GM12878 (cell line): ENCODE measurements around the gene ERN2. TPM values are rescaled to one million over a fixed set of nuclear protein-coding genes. Genes with fewer than 3 reads are reported as not detected.

Experiments
- BHLHE40 ChIP-seq, 2 experiments: fragments of 450-650 bp in 1 of 2; IDR thresholded peaks; 2 replicates each; pipeline ENCODE4 v1.6.1; 2011 to 2017; ENCODE audit warnings: low read depth in 2 of 2, borderline replicate concordance in 1 of 2, improper control_type of control experiment in 1 of 2, low read length in 1 of 2, mild to moderate bottlenecking in 1 of 2
- BMI1 ChIP-seq: fragments of 450-650 bp; IDR thresholded peaks from 2 replicates; pipeline ENCODE4 v1.6.1; 2016; ENCODE audit warnings: mild to moderate bottlenecking, moderate library complexity, borderline replicate concordance
- ETV6 ChIP-seq, 2 experiments: fragments of 450-650 bp in 1 of 2; IDR thresholded peaks in 1 of 2; conservative IDR thresholded peaks in 1 of 2; 2 replicates each; pipeline ENCODE4 v1.6.1; 2014; ENCODE audit warnings: antibody characterized with exemption in 1 of 2, borderline replicate concordance in 1 of 2, low read depth in 1 of 2, mild to moderate bottlenecking in 1 of 2, moderate library complexity in 1 of 2
- IKZF2 ChIP-seq, 2 experiments: fragments of 450-650 bp; IDR thresholded peaks; 2 replicates each; pipeline ENCODE4 v1.6.1; 2017; ENCODE audit warnings: mild to moderate bottlenecking in 2 of 2, moderate library complexity in 2 of 2
- LARP7 ChIP-seq: fragments of 450-650 bp; IDR thresholded peaks from 2 replicates; pipeline ENCODE4 v1.6.1; 2017; ENCODE audit warnings: mild to moderate bottlenecking
- MTA3 ChIP-seq: IDR thresholded peaks from 2 replicates; pipeline ENCODE4 v1.6.1; 2012; ENCODE audit warnings: low read length, inconsistent platforms, borderline replicate concordance
- NFIC ChIP-seq: IDR thresholded peaks from 2 replicates; pipeline ENCODE4 v1.6.1; 2012; ENCODE audit warnings: low read depth, mild to moderate bottlenecking, inconsistent platforms, low read length, moderate library complexity
- PBX3 ChIP-seq: IDR thresholded peaks from 2 replicates; pipeline ENCODE4 v1.6.1; 2011; ENCODE audit warnings: mild to moderate bottlenecking, low read depth, low read length, moderate library complexity; ENCODE audit not compliant: insufficient replicate concordance
- RELB ChIP-seq: fragments of 450-650 bp; IDR thresholded peaks from 2 replicates; pipeline ENCODE4 v1.6.1; 2017; ENCODE audit warnings: low read depth, mild to moderate bottlenecking, moderate library complexity
- SIX5 ChIP-seq: IDR thresholded peaks from 2 replicates; pipeline ENCODE4 v1.6.1; 2011; ENCODE audit warnings: mild to moderate bottlenecking, low read depth, low read length, moderate library complexity; ENCODE audit not compliant: severe bottlenecking
- SMAD5 ChIP-seq: IDR thresholded peaks from 2 replicates; pipeline ENCODE4 v1.6.1; 2016; ENCODE audit warnings: antibody characterized with exemption, low read depth
- TAF1 ChIP-seq: IDR thresholded peaks from 2 replicates; pipeline ENCODE4 v1.6.1; 2011; ENCODE audit warnings: mild to moderate bottlenecking, low read depth, low read length, borderline replicate concordance
- ZNF217 ChIP-seq: fragments of 450-650 bp; IDR thresholded peaks from 2 replicates; pipeline ENCODE4 v1.6.1; 2017; ENCODE audit warnings: antibody characterized with exemption, mild to moderate bottlenecking
- ZNF687 ChIP-seq: fragments of 450-650 bp; IDR thresholded peaks from 2 replicates; pipeline ENCODE4 v1.6.1; 2017; ENCODE audit warnings: mild to moderate bottlenecking, moderate library complexity
- polyA plus RNA-seq, 11 experiments: library from polyadenylated mRNA; depleted of rRNA in 4 of 11; unstranded in 6 of 11; stranded (reverse) in 5 of 11; fragments of >200 nt; fragmentation: Nextera tagmentation in 4 of 11; fragmentation: Illumina TruSeq in 1 of 11; extraction: Ambion mirVana in 4 of 11; extraction: Trizol in 1 of 11; gene quantifications; 1 replicate in 1 of 11; 2 replicates in 10 of 11; pipeline versions ENCODE4 v1.2.1 to v1.2.3, GENCODE V29; 2011 to 2016; ENCODE audit warnings: inconsistent platforms in 2 of 11, missing spikeins in 2 of 11, low read depth in 1 of 11
- total RNA-seq, 4 experiments: library from RNA; depleted of rRNA in 3 of 4; stranded (reverse); fragments of >200 nt in 3 of 4; fragmentation: Illumina TruSeq in 1 of 4; extraction: Trizol in 1 of 4; gene quantifications; 2 replicates each; pipeline versions ENCODE4 v1.2.1 to v1.2.3, GENCODE V29; 2013 to 2021
- TF ChIP-seq, protein P1 (sequence below): IDR thresholded peaks from 2 replicates; pipeline ENCODE4 v1.6.1; 2011; ENCODE audit warnings: borderline replicate concordance, low read depth, mild to moderate bottlenecking, moderate library complexity, low read length; ENCODE audit not compliant: insufficient read depth, poor library complexity, severe bottlenecking
- TF ChIP-seq, protein P2 (sequence below): fragments of 450-650 bp; IDR thresholded peaks from 2 replicates; pipeline ENCODE4 v1.6.1; 2017; ENCODE audit warnings: mild to moderate bottlenecking

The ERN2 gene
- total and polyA plus RNA-seq, 10 of the 15 experiments (the other 5 are each of a cell fraction or from before 2014, with no cell fraction given), result 0.06 to 0.95 (median 0.36) TPM; not detected in 5

GRCh38 chr16:23670137-23670776, 42.8 kb downstream of the ERN2 start (continued):
- TF ChIP-seq, protein P1, sequence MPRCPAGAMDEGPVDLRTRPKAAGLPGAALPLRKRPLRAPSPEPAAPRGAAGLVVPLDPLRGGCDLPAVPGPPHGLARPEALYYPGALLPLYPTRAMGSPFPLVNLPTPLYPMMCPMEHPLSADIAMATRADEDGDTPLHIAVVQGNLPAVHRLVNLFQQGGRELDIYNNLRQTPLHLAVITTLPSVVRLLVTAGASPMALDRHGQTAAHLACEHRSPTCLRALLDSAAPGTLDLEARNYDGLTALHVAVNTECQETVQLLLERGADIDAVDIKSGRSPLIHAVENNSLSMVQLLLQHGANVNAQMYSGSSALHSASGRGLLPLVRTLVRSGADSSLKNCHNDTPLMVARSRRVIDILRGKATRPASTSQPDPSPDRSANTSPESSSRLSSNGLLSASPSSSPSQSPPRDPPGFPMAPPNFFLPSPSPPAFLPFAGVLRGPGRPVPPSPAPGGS, result peak; percentile 93
- no peak for TF ChIP-seq LARP7
- peak; percentile 84 for TF ChIP-seq BMI1
- no peak for TF ChIP-seq TAF1
- TF ChIP-seq SMAD5, result no peak
- TF ChIP-seq ZNF687, result no peak
- peak; percentile 66; the same call in 1 of the 2 replicates for TF ChIP-seq ZNF217
- TF ChIP-seq, protein P2, sequence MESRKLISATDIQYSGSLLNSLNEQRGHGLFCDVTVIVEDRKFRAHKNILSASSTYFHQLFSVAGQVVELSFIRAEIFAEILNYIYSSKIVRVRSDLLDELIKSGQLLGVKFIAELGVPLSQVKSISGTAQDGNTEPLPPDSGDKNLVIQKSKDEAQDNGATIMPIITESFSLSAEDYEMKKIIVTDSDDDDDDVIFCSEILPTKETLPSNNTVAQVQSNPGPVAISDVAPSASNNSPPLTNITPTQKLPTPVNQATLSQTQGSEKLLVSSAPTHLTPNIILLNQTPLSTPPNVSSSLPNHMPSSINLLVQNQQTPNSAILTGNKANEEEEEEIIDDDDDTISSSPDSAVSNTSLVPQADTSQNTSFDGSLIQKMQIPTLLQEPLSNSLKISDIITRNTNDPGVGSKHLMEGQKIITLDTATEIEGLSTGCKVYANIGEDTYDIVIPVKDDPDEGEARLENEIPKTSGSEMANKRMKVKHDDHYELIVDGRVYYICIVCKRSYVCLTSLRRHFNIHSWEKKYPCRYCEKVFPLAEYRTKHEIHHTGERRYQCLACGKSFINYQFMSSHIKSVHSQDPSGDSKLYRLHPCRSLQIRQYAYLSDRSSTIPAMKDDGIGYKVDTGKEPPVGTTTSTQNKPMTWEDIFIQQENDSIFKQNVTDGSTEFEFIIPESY, result no peak
- peak; percentile 100 for TF ChIP-seq NFIC
- peak; percentile 63 to 71 for TF ChIP-seq BHLHE40 (IDR thresholded peaks at IDR 0.05; ENCODE audit: borderline replicate concordance in 1 of 2, low read depth in 2 of 2, low read length in 1 of 2)
- peak; percentile 85 for TF ChIP-seq RELB
- peak; percentile 18 for TF ChIP-seq PBX3
- no peak for TF ChIP-seq SIX5
- peak in 1 of 2 experiments; percentile 74; a peak in 2 of 4 replicates for TF ChIP-seq ETV6 (conservative IDR thresholded peaks at IDR 0.05 in 1 of 2, IDR thresholded peaks at IDR 0.05 in 1 of 2; ENCODE audit: borderline replicate concordance in 1 of 2, low read depth in 1 of 2)
- peak; percentile 96; the same call in 1 of the 2 replicates for TF ChIP-seq MTA3
- TF ChIP-seq IKZF2 (IDR thresholded peaks at IDR 0.05), result peak; percentile 98 to 99
